ENCODE results near the gene FARP2. TPM values are rescaled to one million over a fixed set of nuclear protein-coding genes. Genes with fewer than 3 reads are reported as not detected.
"Not testable (repeated sequence)": the region's sequence is repeated elsewhere in the genome, so short reads cannot be mapped to it uniquely, and the experiment has no call there.

FARP2 gene
- total and polyA plus RNA-seq, 4 donors = 5.8 to 30.9 (median 14.3) TPM

DNA sequence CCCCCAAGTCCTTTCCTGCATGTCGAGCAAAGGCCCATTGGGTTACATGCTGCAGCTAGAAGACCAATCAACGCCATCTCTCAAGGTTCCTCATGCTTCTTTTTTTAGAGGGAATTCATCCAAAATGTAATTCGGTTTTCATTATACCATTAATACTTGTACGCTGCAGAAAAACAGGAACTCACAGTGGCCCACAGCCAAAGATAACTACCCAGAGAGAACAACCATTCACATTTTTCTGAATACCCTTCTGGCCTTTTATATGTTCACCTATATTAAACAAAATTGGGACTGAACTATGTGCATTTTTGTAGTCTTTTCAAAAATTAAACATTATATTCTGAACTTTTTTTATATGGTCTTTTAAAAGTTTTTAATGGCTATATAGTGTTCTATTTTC lies 25.8 kb downstream of the FARP2 start (continued):
- TF ChIP-seq, protein P1, sequence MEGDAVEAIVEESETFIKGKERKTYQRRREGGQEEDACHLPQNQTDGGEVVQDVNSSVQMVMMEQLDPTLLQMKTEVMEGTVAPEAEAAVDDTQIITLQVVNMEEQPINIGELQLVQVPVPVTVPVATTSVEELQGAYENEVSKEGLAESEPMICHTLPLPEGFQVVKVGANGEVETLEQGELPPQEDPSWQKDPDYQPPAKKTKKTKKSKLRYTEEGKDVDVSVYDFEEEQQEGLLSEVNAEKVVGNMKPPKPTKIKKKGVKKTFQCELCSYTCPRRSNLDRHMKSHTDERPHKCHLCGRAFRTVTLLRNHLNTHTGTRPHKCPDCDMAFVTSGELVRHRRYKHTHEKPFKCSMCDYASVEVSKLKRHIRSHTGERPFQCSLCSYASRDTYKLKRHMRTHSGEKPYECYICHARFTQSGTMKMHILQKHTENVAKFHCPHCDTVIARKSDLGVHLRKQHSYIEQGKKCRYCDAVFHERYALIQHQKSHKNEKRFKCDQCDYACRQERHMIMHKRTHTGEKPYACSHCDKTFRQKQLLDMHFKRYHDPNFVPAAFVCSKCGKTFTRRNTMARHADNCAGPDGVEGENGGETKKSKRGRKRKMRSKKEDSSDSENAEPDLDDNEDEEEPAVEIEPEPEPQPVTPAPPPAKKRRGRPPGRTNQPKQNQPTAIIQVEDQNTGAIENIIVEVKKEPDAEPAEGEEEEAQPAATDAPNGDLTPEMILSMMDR (IDR thresholded peaks at IDR 0.05; ENCODE audit: low read depth, low read length, missing input control) = no peak
- TF ChIP-seq TAF1 (conservative IDR thresholded peaks at IDR 0.05) = no peak

DNA sequence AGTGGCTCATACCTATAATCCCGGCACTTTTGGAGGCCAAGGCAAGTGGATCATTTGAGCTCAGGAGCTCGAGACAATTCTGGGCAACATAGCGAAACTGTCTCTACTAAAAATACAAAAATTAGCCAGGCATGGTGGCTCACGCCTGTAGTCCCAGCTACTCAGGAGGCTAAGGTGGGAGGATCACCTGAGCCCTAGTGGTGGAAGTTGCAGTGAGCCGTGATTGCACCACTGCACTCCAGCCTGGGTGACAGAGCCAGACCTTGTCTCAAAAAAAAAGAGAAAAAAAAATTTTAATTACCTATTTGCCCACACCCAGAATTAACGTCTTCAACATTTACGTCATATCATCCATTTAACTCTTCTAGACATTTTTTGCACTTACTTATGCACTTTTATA lies 29.4 kb downstream of the FARP2 start:
- not testable (repeated sequence) for H3K36me3 ChIP-seq (ENCODE audit: control insufficient read depth in 4 of 4, insufficient read depth in 3 of 4, low read depth in 1 of 4, low read length in 3 of 4); H3K9ac ChIP-seq (ENCODE audit: low read depth in 1 of 2, low read length in 2 of 2); H3K9me3 ChIP-seq (ENCODE audit: control insufficient read depth in 4 of 4, low read length in 3 of 4); H3K27ac ChIP-seq (ENCODE audit: low read depth in 1 of 2, low read length in 2 of 2); H3K4me1 ChIP-seq (ENCODE audit: control insufficient read depth in 4 of 4, insufficient read depth in 4 of 4, low read length in 3 of 4); H3K27me3 ChIP-seq (ENCODE audit: control insufficient read depth in 4 of 4, insufficient read depth in 4 of 4, low read length in 3 of 4); DNase-seq (ENCODE audit: low spot score); H3K4me3 ChIP-seq (ENCODE audit: low read depth in 1 of 3, low read length in 3 of 3)
- WGBS = 97% methylated on average over 7 of the region's 7 CpGs

DNA sequence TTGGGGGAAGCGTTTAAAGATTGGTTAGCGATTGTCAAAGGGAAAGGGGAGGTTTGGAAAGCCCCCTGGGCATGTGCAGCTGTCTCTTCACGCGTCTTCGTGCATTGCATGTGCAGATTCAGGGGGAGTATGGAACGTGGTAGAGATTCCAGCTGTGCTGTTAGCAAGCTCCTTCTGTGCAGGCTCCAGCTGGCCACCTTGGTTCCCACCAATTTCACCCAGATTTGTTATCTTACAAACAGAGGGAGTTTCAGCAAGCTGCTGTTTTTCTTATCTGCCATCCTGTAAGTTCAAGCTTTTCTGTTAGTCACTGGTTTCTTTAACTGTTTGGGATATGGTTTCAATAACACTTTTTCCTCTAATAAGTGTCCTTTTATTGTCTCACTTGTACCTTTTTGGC lies 30.4 kb downstream of the FARP2 start:
- Histone ChIP-seq H3K27ac (ENCODE audit: low read depth in 1 of 2, low read length in 2 of 2) (no peak overlapping the region), H3K27me3 (ENCODE audit: control insufficient read depth in 4 of 4, insufficient read depth in 4 of 4, low read length in 3 of 4) (no peaks in the 10 kb centered on the region), H3K36me3 (ENCODE audit: control insufficient read depth in 4 of 4, insufficient read depth in 3 of 4, low read depth in 1 of 4, low read length in 3 of 4) (peaks cover 0 to 8% (median 4%) of the 10 kb centered on the region in 4 donors), H3K9ac (ENCODE audit: low read depth in 1 of 2, low read length in 2 of 2) (no peak overlapping the region), H3K9me3 (ENCODE audit: control insufficient read depth in 4 of 4, low read length in 3 of 4) (no peaks in the 10 kb centered on the region), H3K4me1 (ENCODE audit: control insufficient read depth in 4 of 4, insufficient read depth in 4 of 4, low read length in 3 of 4) (no peaks in the 10 kb centered on the region), H3K4me3 (ENCODE audit: low read depth in 1 of 3, low read length in 3 of 3) (no peak overlapping the region)
- DNase-seq (ENCODE audit: low spot score) = no peak
- WGBS = 92% methylated on average over 6 of the region's 6 CpGs
- TF ChIP-seq EGR1 (IDR thresholded peaks at IDR 0.05; ENCODE audit: low read depth in 2 of 2) (no peak), HNF4G (IDR thresholded peaks at IDR 0.05) (no peak), GABPA (IDR thresholded peaks at IDR 0.05 in 1 of 2, conservative IDR thresholded peaks at IDR 0.05 in 1 of 2) (no peak), NR2F2 (IDR thresholded peaks at IDR 0.05) (no peak), RXRA (IDR thresholded peaks at IDR 0.05) (no peak), FOXA1 (IDR thresholded peaks at IDR 0.05) (no peak), FOXA2 (IDR thresholded peaks at IDR 0.05) (no peak), TAF1 (conservative IDR thresholded peaks at IDR 0.05) (no peak), SP1 (IDR thresholded peaks at IDR 0.05) (no peak), YY1 (IDR thresholded peaks at IDR 0.05) (no peak), HNF4A (conservative IDR thresholded peaks at IDR 0.05) (no peak), RAD21 (IDR thresholded peaks at IDR 0.05) (no peak)
- TF ChIP-seq, protein P2, sequence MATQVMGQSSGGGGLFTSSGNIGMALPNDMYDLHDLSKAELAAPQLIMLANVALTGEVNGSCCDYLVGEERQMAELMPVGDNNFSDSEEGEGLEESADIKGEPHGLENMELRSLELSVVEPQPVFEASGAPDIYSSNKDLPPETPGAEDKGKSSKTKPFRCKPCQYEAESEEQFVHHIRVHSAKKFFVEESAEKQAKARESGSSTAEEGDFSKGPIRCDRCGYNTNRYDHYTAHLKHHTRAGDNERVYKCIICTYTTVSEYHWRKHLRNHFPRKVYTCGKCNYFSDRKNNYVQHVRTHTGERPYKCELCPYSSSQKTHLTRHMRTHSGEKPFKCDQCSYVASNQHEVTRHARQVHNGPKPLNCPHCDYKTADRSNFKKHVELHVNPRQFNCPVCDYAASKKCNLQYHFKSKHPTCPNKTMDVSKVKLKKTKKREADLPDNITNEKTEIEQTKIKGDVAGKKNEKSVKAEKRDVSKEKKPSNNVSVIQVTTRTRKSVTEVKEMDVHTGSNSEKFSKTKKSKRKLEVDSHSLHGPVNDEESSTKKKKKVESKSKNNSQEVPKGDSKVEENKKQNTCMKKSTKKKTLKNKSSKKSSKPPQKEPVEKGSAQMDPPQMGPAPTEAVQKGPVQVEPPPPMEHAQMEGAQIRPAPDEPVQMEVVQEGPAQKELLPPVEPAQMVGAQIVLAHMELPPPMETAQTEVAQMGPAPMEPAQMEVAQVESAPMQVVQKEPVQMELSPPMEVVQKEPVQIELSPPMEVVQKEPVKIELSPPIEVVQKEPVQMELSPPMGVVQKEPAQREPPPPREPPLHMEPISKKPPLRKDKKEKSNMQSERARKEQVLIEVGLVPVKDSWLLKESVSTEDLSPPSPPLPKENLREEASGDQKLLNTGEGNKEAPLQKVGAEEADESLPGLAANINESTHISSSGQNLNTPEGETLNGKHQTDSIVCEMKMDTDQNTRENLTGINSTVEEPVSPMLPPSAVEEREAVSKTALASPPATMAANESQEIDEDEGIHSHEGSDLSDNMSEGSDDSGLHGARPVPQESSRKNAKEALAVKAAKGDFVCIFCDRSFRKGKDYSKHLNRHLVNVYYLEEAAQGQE (IDR thresholded peaks at IDR 0.05) = no peak
- TF ChIP-seq, protein P3, sequence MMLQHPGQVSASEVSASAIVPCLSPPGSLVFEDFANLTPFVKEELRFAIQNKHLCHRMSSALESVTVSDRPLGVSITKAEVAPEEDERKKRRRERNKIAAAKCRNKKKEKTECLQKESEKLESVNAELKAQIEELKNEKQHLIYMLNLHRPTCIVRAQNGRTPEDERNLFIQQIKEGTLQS (IDR thresholded peaks at IDR 0.05) = no peak
- TF ChIP-seq, protein P4, sequence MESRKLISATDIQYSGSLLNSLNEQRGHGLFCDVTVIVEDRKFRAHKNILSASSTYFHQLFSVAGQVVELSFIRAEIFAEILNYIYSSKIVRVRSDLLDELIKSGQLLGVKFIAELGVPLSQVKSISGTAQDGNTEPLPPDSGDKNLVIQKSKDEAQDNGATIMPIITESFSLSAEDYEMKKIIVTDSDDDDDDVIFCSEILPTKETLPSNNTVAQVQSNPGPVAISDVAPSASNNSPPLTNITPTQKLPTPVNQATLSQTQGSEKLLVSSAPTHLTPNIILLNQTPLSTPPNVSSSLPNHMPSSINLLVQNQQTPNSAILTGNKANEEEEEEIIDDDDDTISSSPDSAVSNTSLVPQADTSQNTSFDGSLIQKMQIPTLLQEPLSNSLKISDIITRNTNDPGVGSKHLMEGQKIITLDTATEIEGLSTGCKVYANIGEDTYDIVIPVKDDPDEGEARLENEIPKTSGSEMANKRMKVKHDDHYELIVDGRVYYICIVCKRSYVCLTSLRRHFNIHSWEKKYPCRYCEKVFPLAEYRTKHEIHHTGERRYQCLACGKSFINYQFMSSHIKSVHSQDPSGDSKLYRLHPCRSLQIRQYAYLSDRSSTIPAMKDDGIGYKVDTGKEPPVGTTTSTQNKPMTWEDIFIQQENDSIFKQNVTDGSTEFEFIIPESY (IDR thresholded peaks at IDR 0.05) = no peak
- TF ChIP-seq, protein P5, sequence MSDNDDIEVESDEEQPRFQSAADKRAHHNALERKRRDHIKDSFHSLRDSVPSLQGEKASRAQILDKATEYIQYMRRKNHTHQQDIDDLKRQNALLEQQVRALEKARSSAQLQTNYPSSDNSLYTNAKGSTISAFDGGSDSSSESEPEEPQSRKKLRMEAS (IDR thresholded peaks at IDR 0.05) = no peak

All from liver (tissue), 9 donors.